Measurements from ENCODE around the gene ZNF652.
A peak's percentile ranks its signal among the peaks of the same experiment; 100 is the strongest.
"Not testable (repeated sequence)": the region's sequence is repeated elsewhere in the genome, so short reads cannot be mapped to it uniquely, and the experiment has no call there.

ZNF652 gene

GRCh38 chr17:49269356-49269755, 92.7 kb downstream of the ZNF652 start:
- H3K27me3 ChIP-seq = no peaks in the 10 kb centered on the region
- no peaks in the 10 kb centered on the region for H3K4me1 ChIP-seq (ENCODE audit: control insufficient read depth in 1 of 2, insufficient read depth in 1 of 2, low read depth in 1 of 2, low read length in 1 of 2)
- H3K27ac ChIP-seq = no peak overlapping the region
- H3K36me3 ChIP-seq = no peaks in the 10 kb centered on the region
- no peak for TF ChIP-seq CTCF (IDR thresholded peaks at IDR 0.05)
- H3K4me3 ChIP-seq (ENCODE audit: low read depth in 1 of 2, low read length in 1 of 2) = no peak overlapping the region
- H3K9me3 ChIP-seq = no peaks in the 10 kb centered on the region

- no peak for TF ChIP-seq CTCF (IDR thresholded peaks at IDR 0.05)
- no peak overlapping the region for H3K27ac ChIP-seq
- H3K4me3 ChIP-seq (ENCODE audit: low read depth in 1 of 2, low read length in 1 of 2) = no peak overlapping the region
Observed at GRCh38 chr17:49267912-49268311, 94.1 kb downstream of the ZNF652 start.

GRCh38 chr17:49266233-49266632, 95.8 kb downstream of the ZNF652 start:
- Histone ChIP-seq H3K4me3 (ENCODE audit: low read depth in 1 of 2, low read length in 1 of 2) (no peak overlapping the region), H3K36me3 (no peaks in the 10 kb centered on the region), H3K9me3 (no peaks in the 10 kb centered on the region), H3K27ac (no peak overlapping the region), H3K27me3 (no peaks in the 10 kb centered on the region), H3K4me1 (ENCODE audit: control insufficient read depth in 1 of 2, insufficient read depth in 1 of 2, low read depth in 1 of 2, low read length in 1 of 2) (peaks cover 3% of the 10 kb centered on the region in 2 experiments)
- TF ChIP-seq CTCF (IDR thresholded peaks at IDR 0.05) = no peak

More at GRCh38 chr17:49267912-49268311, 94.1 kb downstream of the ZNF652 start:
- Histone ChIP-seq H3K4me1 (ENCODE audit: control insufficient read depth in 1 of 2, insufficient read depth in 1 of 2, low read depth in 1 of 2, low read length in 1 of 2) (no peaks in the 10 kb centered on the region), H3K27me3 (no peaks in the 10 kb centered on the region), H3K36me3 (no peaks in the 10 kb centered on the region), H3K9me3 (no peaks in the 10 kb centered on the region)

GRCh38 chr17:49261540-49261939, 100.5 kb downstream of the ZNF652 start:
- H3K9me3 ChIP-seq; H3K27ac ChIP-seq; H3K27me3 ChIP-seq; H3K4me3 ChIP-seq (ENCODE audit: low read depth in 1 of 2, low read length in 1 of 2); H3K36me3 ChIP-seq: not testable (repeated sequence)
- H3K4me1 ChIP-seq (ENCODE audit: control insufficient read depth in 1 of 2, insufficient read depth in 1 of 2, low read depth in 1 of 2, low read length in 1 of 2) = peaks cover 17 to 27% of the 10 kb centered on the region in 2 experiments

- Histone ChIP-seq H3K4me3 (ENCODE audit: low read depth in 1 of 2, low read length in 1 of 2) (peak overlapping the region; percentile 70 to 71), H3K27ac (peak overlapping the region; percentile 87)
Observed at GRCh38 chr17:49260817-49261291, 101.2 kb downstream of the ZNF652 start.

More at GRCh38 chr17:49260817-49261291, 101.2 kb downstream of the ZNF652 start:
- Histone ChIP-seq H3K36me3 (no peaks in the 10 kb centered on the region), H3K4me1 (ENCODE audit: control insufficient read depth in 1 of 2, insufficient read depth in 1 of 2, low read depth in 1 of 2, low read length in 1 of 2) (peaks cover 17 to 29% of the 10 kb centered on the region in 2 experiments), H3K9me3 (no peaks in the 10 kb centered on the region), H3K27me3 (no peaks in the 10 kb centered on the region)
- TF ChIP-seq CTCF (IDR thresholded peaks at IDR 0.05) = no peak
